K562 (cell line): ENCODE measurements around the gene CACNA1E. TPM values are rescaled to one million over a fixed set of nuclear protein-coding genes. Genes with fewer than 3 reads are reported as not detected.

Experiments used
- ATAC-seq: fragments of 200-7000 bp; cut with Tn5 transposase; 3 replicates; pipeline ENCODE4 v1.9.1; 2020; ENCODE audit warnings: moderate library complexity
- BruUV-seq: library from RNA; stranded (reverse); fragments of 400-500 nt; replicated peaks from 2 replicates; lab custom pipeline; 2021; lab: Mats Ljungman, UMichigan
- CTCF ChIA-PET: fragments of 300-600 bp; formaldehyde crosslinking; extraction: SDS; loops from one replicate; lab custom pipeline; 2021; ENCODE audit warnings: low intra/inter-chr PET ratio; lab: Yijun Ruan, JAX
- POLR2A ChIA-PET: fragments of 300-600, 350-650 bp; sonication (Branson Sonifier 250); formaldehyde crosslinking; extraction: SDS; loops from one replicate; lab custom pipeline; 2021; ENCODE audit warnings: antibody characterized with exemption, inconsistent platforms; lab: Yijun Ruan, JAX
- DNase-seq, 4 experiments: peaks; one replicate each; pipeline versions ENCODE4 v3.0.0 to v3.0.0-alpha.2; 2011 to 2018; ENCODE audit warnings: low spot score in 3 of 4, mixed read lengths in 3 of 4; ENCODE audit errors: extremely low read depth in 1 of 4
- FAIRE-seq: peaks from 2 replicates; lab custom pipeline; 2011; peaks lifted over from hg19 to GRCh38; lab: Jason Lieb, UNC
- H2AFZ ChIP-seq: 2 replicates; pipeline ENCODE4 v1.6.0; 2011; ENCODE audit warnings: low read depth, low read length, control low read depth, inconsistent platforms
- H3K27ac ChIP-seq: fragments of 200-600 bp; 3 replicates; pipeline ENCODE4 v1.8.0; 2011; ENCODE audit warnings: low read depth, mild to moderate bottlenecking, control low read depth, inconsistent platforms, low read length, moderate library complexity, mixed read lengths; ENCODE audit errors: extremely low read depth
- H3K27me3 ChIP-seq, 2 experiments: fragments of 300-600 bp in 1 of 2; 2 replicates in 1 of 2; 3 replicates in 1 of 2; pipeline versions ENCODE4 v1.6.0 to v1.8.0; 2011; ENCODE audit warnings: inconsistent platforms in 2 of 2, low read length in 2 of 2, mild to moderate bottlenecking in 1 of 2, mixed read lengths in 1 of 2, moderate library complexity in 1 of 2; ENCODE audit not compliant: control insufficient read depth in 2 of 2, insufficient read depth in 2 of 2
- H3K36me3 ChIP-seq: fragments of 300-600 bp; 3 replicates; pipeline ENCODE4 v1.8.0; 2011; ENCODE audit warnings: mild to moderate bottlenecking, low read length, inconsistent platforms; ENCODE audit not compliant: control insufficient read depth, insufficient read depth
- H3K4me1 ChIP-seq, 2 experiments: fragments of 200-600 bp in 1 of 2; replicated peaks in 1 of 2; 2 replicates in 1 of 2; 3 replicates in 1 of 2; pipeline versions ENCODE4 v1.5.1 to v1.8.0; 2011; ENCODE audit warnings: inconsistent platforms in 2 of 2, low read length in 2 of 2, mild to moderate bottlenecking in 1 of 2, mixed read lengths in 1 of 2, moderate library complexity in 1 of 2; ENCODE audit not compliant: control insufficient read depth in 2 of 2, insufficient read depth in 2 of 2
- H3K4me2 ChIP-seq: 2 replicates; pipeline ENCODE4 v1.6.1; 2011; ENCODE audit warnings: low read length, control low read depth, inconsistent platforms, mixed read lengths; ENCODE audit not compliant: insufficient read depth
- H3K4me3 ChIP-seq: fragments of 200-600 bp; sonication (generic), shearing (Covaris generic); 2 replicates; pipeline ENCODE4 v1.5.1; 2016; ENCODE audit warnings: control low read depth, inconsistent platforms
- H3K79me2 ChIP-seq: fragments of 200-600 bp; 3 replicates; pipeline ENCODE4 v1.8.0; 2011; ENCODE audit warnings: low read length, inconsistent platforms; ENCODE audit not compliant: control insufficient read depth, insufficient read depth
- H3K9ac ChIP-seq, 2 experiments: 2 replicates each; pipeline versions ENCODE4 v1.6.0 to v1.6.1; 2011; ENCODE audit warnings: low read depth in 2 of 2, low read length in 2 of 2, control low read depth in 1 of 2, inconsistent platforms in 1 of 2, mild to moderate bottlenecking in 1 of 2, mixed read lengths in 1 of 2; ENCODE audit not compliant: insufficient read depth in 1 of 2
- H3K9me1 ChIP-seq: one replicate; pipeline ENCODE4 v1.6.0; 2011; ENCODE audit warnings: inconsistent platforms, mild to moderate bottlenecking, low read length, moderate library complexity; ENCODE audit not compliant: control insufficient read depth, insufficient read depth
- H3K9me3 ChIP-seq: replicated peaks from 2 replicates; pipeline ENCODE4 v1.5.1; 2011; ENCODE audit warnings: low read depth, low read length, inconsistent platforms; ENCODE audit not compliant: control insufficient read depth, insufficient read depth
- H4K20me1 ChIP-seq: replicated peaks from 2 replicates; pipeline ENCODE4 v1.6.1; 2011; ENCODE audit warnings: low read length, inconsistent platforms, mixed read lengths; ENCODE audit not compliant: control insufficient read depth, insufficient read depth
- BCLAF1 ChIP-seq, 2 experiments: fragments of 450-650 bp in 1 of 2; IDR thresholded peaks; 2 replicates each; pipeline ENCODE4 v1.6.1; 2011 to 2017; ENCODE audit warnings: low read depth in 2 of 2, antibody characterized with exemption in 1 of 2, borderline replicate concordance in 1 of 2, low read length in 1 of 2, mild to moderate bottlenecking in 1 of 2, mixed read lengths in 1 of 2; ENCODE audit not compliant: control insufficient read depth in 1 of 2
- MED1 ChIP-seq: sonication (generic); formaldehyde crosslinking; IDR thresholded peaks from 2 replicates; pipeline ENCODE4 v1.8.1; 2023; ENCODE audit warnings: missing genetic modification reagents, borderline replicate concordance
- RFX7 ChIP-seq: fragments of 250-450 bp; sonication (Bioruptor Pico); IDR thresholded peaks from 2 replicates; pipeline ENCODE4 v1.5.1; 2021; ENCODE audit warnings: mild to moderate bottlenecking
- TCF7L2 ChIP-seq: fragments of 150-350 bp; IDR thresholded peaks from 2 replicates; pipeline ENCODE4 v1.6.1; 2016; ENCODE audit warnings: low read depth, mild to moderate bottlenecking, low read length, moderate library complexity
- TFE3 ChIP-seq: fragments of 450-650 bp; formaldehyde crosslinking; IDR thresholded peaks from 2 replicates; pipeline ENCODE4 v1.4.0; 2020; ENCODE audit warnings: mild to moderate bottlenecking, mixed read lengths
- ZNF133 ChIP-seq: fragments of 250-450 bp; sonication (Bioruptor Pico); IDR thresholded peaks from 2 replicates; pipeline ENCODE4 v1.4.0; 2020; ENCODE audit warnings: mild to moderate bottlenecking
- WGBS: fragments of 100-300 bp; shearing (Covaris generic); methylation state at CpG from one replicate; pipeline ENCODE4 v1.1.6; 2016; ENCODE audit warnings: low coverage, mixed read lengths; ENCODE audit not compliant: insufficient coverage; ENCODE audit errors: missing lambda C conversion rate; 5-methylcytosine and 5-hydroxymethylcytosine counted together
- in situ Hi-C: fragments of 300-500 bp; cut with MboI; formaldehyde crosslinking; loops from 4 replicates; pipeline ENCODE4 v1.15.0; 2018; ENCODE audit warnings: inconsistent platforms, mixed read lengths
- intact Hi-C: fragments of 100-400 bp; cut with micrococcal nuclease; formaldehyde crosslinking; loops from 2 replicates; pipeline ENCODE4 v1.14.2; 2022
- polyA plus RNA-seq, 8 experiments: library from polyadenylated mRNA; depleted of rRNA in 4 of 8; stranded (reverse) in 5 of 8; unstranded in 3 of 8; fragments of >200 nt; fragmentation: Nextera tagmentation in 2 of 8; fragmentation: Illumina TruSeq in 1 of 8; extraction: Ambion mirVana in 2 of 8; extraction: Trizol in 1 of 8; gene quantifications; 2 replicates each; pipeline versions ENCODE4 v1.2.1 to v1.2.3, GENCODE V29; 2011 to 2014; ENCODE audit warnings: inconsistent platforms in 1 of 8, missing spikeins in 1 of 8
- total RNA-seq, 7 experiments: library from RNA; depleted of rRNA in 6 of 7; stranded (reverse); fragments of >200 nt in 6 of 7; fragmentation: Illumina TruSeq in 2 of 7; extraction: Trizol in 2 of 7; gene quantifications; 2 replicates each; pipeline versions ENCODE4 v1.2.1 to v1.2.3, GENCODE V29; 2011 to 2021; ENCODE audit warnings: low replicate concordance in 1 of 7

Gene CACNA1E
- total and polyA plus RNA-seq, 9 of the 15 experiments (the other 6 are each of a cell fraction or from before 2014, with no cell fraction given) = under 0.01 to 0.04 TPM; not detected in 7

GRCh38 chr1:181551754-181552153 is 68.4 kb downstream of the CACNA1E start:
- in situ Hi-C loops = no loop called here

More at GRCh38 chr1:181551754-181552153, 68.4 kb downstream of the CACNA1E start:
- POLR2A ChIA-PET = no interaction called here
- no peaks in the 10 kb centered on the region for H3K36me3 ChIP-seq
- BruUV-seq = no TSS peak
- H3K9ac ChIP-seq = no peak overlapping the region
- H2AFZ ChIP-seq = no peak overlapping the region
- DNase-seq (no peak), ATAC-seq (no peak), FAIRE-seq (no peak)
- H3K9me3 ChIP-seq = no peaks in the 10 kb centered on the region
- no peaks in the 10 kb centered on the region for H3K9me1 ChIP-seq
- no peak overlapping the region for H3K4me2 ChIP-seq
- H3K27ac ChIP-seq = no peak overlapping the region
- intact Hi-C loops = no loop called here
- 0% methylated on average over 3 of the region's 3 CpGs for WGBS
- no peak overlapping the region for H3K4me3 ChIP-seq
- H3K79me2 ChIP-seq = no peaks in the 10 kb centered on the region
- H3K4me1 ChIP-seq = no peaks in the 10 kb centered on the region
- H4K20me1 ChIP-seq = no peaks in the 10 kb centered on the region
- CTCF ChIA-PET = no interaction called here
- TF ChIP-seq TFE3 (CRISPR knock-in tag) (no peak), RFX7 (no peak), BCLAF1 (IDR thresholded peaks at IDR 0.05; ENCODE audit: borderline replicate concordance in 1 of 2, control insufficient read depth in 1 of 2, low read depth in 2 of 2, low read length in 1 of 2) (no peak), ZNF133 (no peak), TCF7L2 (no peak), MED1 (CRISPR knock-in tag) (no peak)
- H3K27me3 ChIP-seq = peaks cover 0 to 9% of the 10 kb centered on the region in 2 experiments; a peak in 2 of 5 replicates
